WTC11 (cell line): ENCODE measurements around the gene MYO7B. TPM values are rescaled to one million over a fixed set of nuclear protein-coding genes. Genes with fewer than 3 reads are reported as not detected.

Experiments used
- ATAC-seq: fragments of 200-7000 bp; cut with Tn5 transposase; 2 replicates; pipeline ENCODE4 v1.10.0; 2021; ENCODE audit warnings: mild to moderate bottlenecking, moderate library complexity
- CTCF ChIA-PET: fragments of 300-600 bp; sonication (Branson Sonifier 250); formaldehyde crosslinking; loops from one replicate; lab custom pipeline; 2021; ENCODE audit warnings: antibody characterized with exemption; lab: Charles Lee
- POLR2A ChIA-PET: fragments of 350-600 bp; sonication (Branson Sonifier 250); formaldehyde crosslinking; loops from one replicate; lab custom pipeline; 2021; ENCODE audit warnings: antibody characterized with exemption; lab: Charles Lee
- DNase-seq: peaks from one replicate; pipeline ENCODE4 v3.0.0; 2021; ENCODE audit warnings: low spot score
- H3K27ac Mint-ChIP-seq: 2 replicates; pipeline ENCODE4 v1.8.0; 2021; ENCODE audit warnings: mixed read lengths
- H3K27me3 Mint-ChIP-seq: 2 replicates; pipeline ENCODE4 v1.8.0; 2021; ENCODE audit warnings: low read depth, mild to moderate bottlenecking, moderate library complexity, mixed read lengths
- H3K36me3 Mint-ChIP-seq: 2 replicates; pipeline ENCODE4 v1.8.0; 2021; ENCODE audit warnings: mixed read lengths
- H3K4me1 Mint-ChIP-seq: 2 replicates; pipeline ENCODE4 v1.8.0; 2022; ENCODE audit warnings: mixed read lengths
- H3K4me3 Mint-ChIP-seq: 2 replicates; pipeline ENCODE4 v1.8.0; 2021; ENCODE audit warnings: mild to moderate bottlenecking, moderate library complexity, mixed read lengths
- H3K9me3 Mint-ChIP-seq: 2 replicates; pipeline ENCODE4 v1.8.0; 2021; ENCODE audit warnings: mixed read lengths
- AR ChIP-seq: fragments of 250-450 bp; sonication (Bioruptor Pico); IDR thresholded peaks from 2 replicates; pipeline ENCODE4 v1.9.0; 2021; ENCODE audit warnings: mild to moderate bottlenecking
- ATF2 ChIP-seq: sonication (generic); formaldehyde crosslinking; IDR thresholded peaks from 2 replicates; pipeline ENCODE4 v1.8.1; 2022; ENCODE audit warnings: low read depth, missing genetic modification reagents, borderline replicate concordance
- CTCF ChIP-seq: fragments of 200-600 bp; IDR thresholded peaks from 2 replicates; pipeline ENCODE4 v1.8.0; 2022; ENCODE audit warnings: antibody characterized with exemption
- E2F1 ChIP-seq: sonication (generic); formaldehyde crosslinking; IDR thresholded peaks from 2 replicates; pipeline ENCODE4 v1.8.0; 2022; ENCODE audit warnings: mild to moderate bottlenecking, missing genetic modification reagents
- E2F4 ChIP-seq: sonication (generic); formaldehyde crosslinking; IDR thresholded peaks from 2 replicates; pipeline ENCODE4 v1.8.1; 2022; ENCODE audit warnings: low read depth, mild to moderate bottlenecking, moderate library complexity, missing genetic modification reagents, borderline replicate concordance
- FOXP4 ChIP-seq: sonication (generic); formaldehyde crosslinking; IDR thresholded peaks from 2 replicates; pipeline ENCODE4 v1.8.0; 2022; ENCODE audit warnings: mild to moderate bottlenecking, missing genetic modification reagents
- IRF2 ChIP-seq: sonication (generic); formaldehyde crosslinking; IDR thresholded peaks from 2 replicates; pipeline ENCODE4 v1.8.0; 2022; ENCODE audit warnings: low read depth, missing genetic modification reagents, borderline replicate concordance
- PRDM15 ChIP-seq: sonication (generic); formaldehyde crosslinking; IDR thresholded peaks from 2 replicates; pipeline ENCODE4 v1.8.0; 2022; ENCODE audit warnings: missing genetic modification reagents
- TP53 ChIP-seq: sonication (generic); formaldehyde crosslinking; IDR thresholded peaks from 2 replicates; pipeline ENCODE4 v1.8.1; 2023; ENCODE audit warnings: mild to moderate bottlenecking, missing genetic modification reagents
- ZMAT4 ChIP-seq: fragments of 250-450 bp; sonication (Bioruptor Pico); IDR thresholded peaks from 2 replicates; pipeline ENCODE4 v1.9.0; 2021; ENCODE audit warnings: mild to moderate bottlenecking
- ZNF121 ChIP-seq: sonication (generic); formaldehyde crosslinking; IDR thresholded peaks from 2 replicates; pipeline ENCODE4 v1.8.0; 2023; ENCODE audit warnings: missing genetic modification reagents
- ZNF416 ChIP-seq: fragments of 250-450 bp; sonication (Bioruptor Pico); IDR thresholded peaks from 2 replicates; pipeline ENCODE4 v1.9.0; 2021; ENCODE audit warnings: mild to moderate bottlenecking, inconsistent platforms
- ZNF425 ChIP-seq: fragments of 250-450 bp; sonication (Bioruptor Pico); conservative IDR thresholded peaks from 2 replicates; pipeline ENCODE4 v1.9.0; 2021; ENCODE audit warnings: mild to moderate bottlenecking
- total RNA-seq: library from RNA; stranded (reverse); gene quantifications from 3 replicates; pipeline ENCODE4 v1.2.3, GENCODE V29; 2021

MYO7B gene
- total RNA-seq, 1 experiment from 2014 or later, result not detected

GRCh38 chr2:127650785-127651380 lies 115.4 kb downstream of the MYO7B start (continued):
- no peak for TF ChIP-seq CTCF
- no peak for TF ChIP-seq ZNF121 (CRISPR knock-in tag)
- TF ChIP-seq ZNF416 (CRISPR knock-in tag), result no peak
- no peak for TF ChIP-seq IRF2 (CRISPR knock-in tag)
- TF ChIP-seq, all 79 proteins: peak for 0

GRCh38 chr2:127651381-127651809 lies 115.9 kb downstream of the MYO7B start:
- CTCF ChIA-PET, result interaction anchor here (3.2 to 5.1 kb wide), 2 partner anchors 25 to 60 kb away, joined by 24 to 59 read pairs; partner anchors contain the start of gene LIMS2
- no peak for DNase-seq
- Mint-ChIP-seq H3K9me3 (no peaks in the 10 kb centered on the region), H3K4me3 (no peak overlapping the region), H3K4me1 (peaks cover 9% of the 10 kb centered on the region), H3K27me3 (peaks cover 2% of the 10 kb centered on the region; the same call in 1 of the 2 replicates), H3K36me3 (no peaks in the 10 kb centered on the region)
- no peak for ATAC-seq
- POLR2A ChIA-PET, result no interaction called here
- no peak for TF ChIP-seq E2F4
- TF ChIP-seq, all 79 proteins: peak for 0
- no peak overlapping the region; the same call in 1 of the 2 replicates for H3K27ac Mint-ChIP-seq

GRCh38 chr2:127651971-127652550 lies 116.6 kb downstream of the MYO7B start:
- ChIA-PET CTCF (interaction anchor here (1.2 to 5.1 kb wide), 6 partner anchors 10 to 61 kb away, joined by 3 to 59 read pairs (median 5); partner anchors contain the start of gene LIMS2), POLR2A (no interaction called here)
- H3K27ac Mint-ChIP-seq, result no peak overlapping the region

More at GRCh38 chr2:127651971-127652550, 116.6 kb downstream of the MYO7B start:
- Mint-ChIP-seq H3K9me3 (no peaks in the 10 kb centered on the region), H3K36me3 (no peaks in the 10 kb centered on the region), H3K27me3 (peaks cover 2% of the 10 kb centered on the region; the same call in 1 of the 2 replicates)
- TF ChIP-seq FOXP4 (CRISPR knock-in tag) (no peak), ZNF416 (CRISPR knock-in tag) (no peak), ATF2 (CRISPR knock-in tag) (no peak), PRDM15 (CRISPR knock-in tag) (no peak), ZNF425 (no peak), TP53 (CRISPR knock-in tag) (no peak), ZMAT4 (no peak), AR (no peak), E2F1 (CRISPR knock-in tag) (no peak)
- TF ChIP-seq, all 79 proteins: peak for 0
- ATAC-seq, result no peak
- Mint-ChIP-seq H3K4me3 (no peak overlapping the region), H3K4me1 (peaks cover 9% of the 10 kb centered on the region)
- DNase-seq, result no peak
